ENCODE results near the gene CHKA.

DNA sequence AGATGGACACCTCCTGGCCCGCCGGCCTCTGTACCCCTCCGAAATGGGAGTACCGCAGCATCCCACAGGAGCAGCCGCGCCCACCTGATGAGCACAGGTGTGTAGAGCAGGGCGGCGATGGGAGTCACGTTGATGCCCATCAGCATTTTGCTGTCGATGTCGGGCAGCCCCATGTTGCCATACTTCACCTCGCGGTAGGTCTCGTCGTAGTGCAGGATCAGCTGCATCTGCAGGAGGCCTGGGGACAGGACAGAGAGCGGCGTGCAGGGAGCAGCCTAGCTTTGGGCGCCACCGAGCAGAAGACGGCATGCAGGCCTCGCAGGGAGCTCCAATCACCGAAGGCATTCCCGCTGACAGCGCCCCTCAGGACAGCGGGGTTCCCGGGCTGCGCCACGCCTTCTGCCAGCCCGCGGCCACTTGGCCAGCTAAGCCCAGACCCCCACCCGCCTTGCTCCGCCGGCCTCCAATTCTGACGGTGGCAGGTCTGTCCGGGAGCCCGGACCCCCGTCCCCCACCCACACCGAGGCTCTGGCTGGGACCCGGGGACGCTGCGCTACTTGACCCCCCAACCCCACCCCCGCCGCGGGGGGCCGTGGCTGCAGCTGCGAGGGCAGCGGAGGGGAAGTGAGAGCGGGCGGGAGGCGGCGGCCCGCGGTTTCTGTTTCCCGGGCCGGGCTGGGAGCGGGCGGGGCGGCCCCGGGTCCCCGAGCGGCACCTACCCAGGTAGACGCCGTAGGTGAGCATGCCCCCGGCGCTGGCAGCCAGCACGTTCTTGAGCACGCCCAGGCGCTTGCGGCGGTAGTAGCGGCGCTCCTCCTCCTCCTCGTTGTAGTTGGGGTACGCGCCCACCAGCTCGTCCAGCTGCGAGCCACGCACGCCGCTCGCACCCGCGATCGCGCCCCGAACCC, 118.0 kb downstream of the CHKA start:
- no peak for TF ChIP-seq POLR2A (IDR thresholded peaks at IDR 0.05)
- TF ChIP-seq, protein P1, sequence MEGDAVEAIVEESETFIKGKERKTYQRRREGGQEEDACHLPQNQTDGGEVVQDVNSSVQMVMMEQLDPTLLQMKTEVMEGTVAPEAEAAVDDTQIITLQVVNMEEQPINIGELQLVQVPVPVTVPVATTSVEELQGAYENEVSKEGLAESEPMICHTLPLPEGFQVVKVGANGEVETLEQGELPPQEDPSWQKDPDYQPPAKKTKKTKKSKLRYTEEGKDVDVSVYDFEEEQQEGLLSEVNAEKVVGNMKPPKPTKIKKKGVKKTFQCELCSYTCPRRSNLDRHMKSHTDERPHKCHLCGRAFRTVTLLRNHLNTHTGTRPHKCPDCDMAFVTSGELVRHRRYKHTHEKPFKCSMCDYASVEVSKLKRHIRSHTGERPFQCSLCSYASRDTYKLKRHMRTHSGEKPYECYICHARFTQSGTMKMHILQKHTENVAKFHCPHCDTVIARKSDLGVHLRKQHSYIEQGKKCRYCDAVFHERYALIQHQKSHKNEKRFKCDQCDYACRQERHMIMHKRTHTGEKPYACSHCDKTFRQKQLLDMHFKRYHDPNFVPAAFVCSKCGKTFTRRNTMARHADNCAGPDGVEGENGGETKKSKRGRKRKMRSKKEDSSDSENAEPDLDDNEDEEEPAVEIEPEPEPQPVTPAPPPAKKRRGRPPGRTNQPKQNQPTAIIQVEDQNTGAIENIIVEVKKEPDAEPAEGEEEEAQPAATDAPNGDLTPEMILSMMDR (IDR thresholded peaks at IDR 0.05): no peak
